H9 (cell line): ENCODE results near the gene TENM3. TPM values are rescaled to one million over a fixed set of nuclear protein-coding genes. Genes with fewer than 3 reads are reported as not detected.

ENCODE experiments used
- DNase-seq: peaks from one replicate; pipeline ENCODE4 v3.0.0-alpha.2; 2017
- H2AFZ ChIP-seq: one replicate; pipeline ENCODE4 v1.6.1; 2013; ENCODE audit warnings: mild to moderate bottlenecking, low read length, control low read depth, moderate library complexity
- H2AK5ac ChIP-seq: 2 replicates; pipeline ENCODE4 v1.6.1; 2013; ENCODE audit warnings: low read length, control low read depth, mixed read lengths; ENCODE audit not compliant: insufficient read length
- H2BK120ac ChIP-seq: one replicate; pipeline ENCODE4 v1.6.1; 2013; ENCODE audit warnings: low read depth, mild to moderate bottlenecking, low read length, control low read depth, inconsistent platforms; ENCODE audit not compliant: poor library complexity, severe bottlenecking
- H2BK12ac ChIP-seq: 2 replicates; pipeline ENCODE4 v1.6.1; 2013; ENCODE audit warnings: low read length, control low read depth, mixed read lengths, low read depth; ENCODE audit not compliant: insufficient read length
- H2BK15ac ChIP-seq: 2 replicates; pipeline ENCODE4 v1.6.1; 2013; ENCODE audit warnings: low read depth, low read length, control low read depth
- H2BK20ac ChIP-seq: one replicate; pipeline ENCODE4 v1.6.1; 2013; ENCODE audit warnings: low read depth, mild to moderate bottlenecking, low read length, control low read depth, inconsistent platforms; ENCODE audit not compliant: poor library complexity, severe bottlenecking
- H2BK5ac ChIP-seq: 2 replicates; pipeline ENCODE4 v1.6.1; 2013; ENCODE audit warnings: low read length, control low read depth, mixed read lengths; ENCODE audit not compliant: insufficient read length
- H3K14ac ChIP-seq: 2 replicates; pipeline ENCODE4 v1.6.1; 2013; ENCODE audit warnings: low read length, control low read depth; ENCODE audit not compliant: insufficient read depth
- H3K18ac ChIP-seq: 2 replicates; pipeline ENCODE4 v1.6.1; 2013; ENCODE audit warnings: low read depth, mild to moderate bottlenecking, mixed read lengths, low read length, control low read depth; ENCODE audit not compliant: insufficient read length
- H3K23ac ChIP-seq: 2 replicates; pipeline ENCODE4 v1.6.1; 2013; ENCODE audit warnings: low read length, control low read depth, mixed read lengths, low read depth; ENCODE audit not compliant: insufficient read length
- H3K23me2 ChIP-seq: 2 replicates; pipeline ENCODE4 v1.6.1; 2013; ENCODE audit warnings: low read depth, mild to moderate bottlenecking, mixed read lengths, low read length, control low read depth; ENCODE audit not compliant: insufficient read length, poor library complexity, severe bottlenecking
- H3K27ac ChIP-seq: 2 replicates; pipeline ENCODE4 v1.5.1; 2013; ENCODE audit warnings: low read length, control low read depth, mixed read lengths, low read depth; ENCODE audit not compliant: insufficient read length
- H3K27me3 ChIP-seq: 2 replicates; pipeline ENCODE4 v1.6.1; 2013; ENCODE audit warnings: low read length, control low read depth, inconsistent platforms; ENCODE audit not compliant: insufficient read depth
- H3K4ac ChIP-seq: 2 replicates; pipeline ENCODE4 v1.6.1; 2013; ENCODE audit warnings: low read depth, mild to moderate bottlenecking, control low read depth, inconsistent platforms, low read length, moderate library complexity
- H3K4me1 ChIP-seq: 2 replicates; pipeline ENCODE4 v1.6.1; 2013; ENCODE audit warnings: low read length, control low read depth, inconsistent platforms; ENCODE audit not compliant: insufficient read depth
- H3K4me2 ChIP-seq: 2 replicates; pipeline ENCODE4 v1.6.1; 2013; ENCODE audit warnings: low read length, control low read depth, mixed read lengths; ENCODE audit not compliant: insufficient read length, insufficient read depth
- H3K56ac ChIP-seq: 2 replicates; pipeline ENCODE4 v1.6.1; 2013; ENCODE audit warnings: low read depth, mild to moderate bottlenecking, mixed read lengths, low read length, control low read depth; ENCODE audit not compliant: insufficient read length
- H3K79me1 ChIP-seq: 2 replicates; pipeline ENCODE4 v1.6.1; 2013; ENCODE audit warnings: low read depth, mild to moderate bottlenecking, moderate library complexity, low read length, control low read depth, inconsistent platforms; ENCODE audit not compliant: insufficient read depth, poor library complexity, severe bottlenecking
- H3K79me2 ChIP-seq: 2 replicates; pipeline ENCODE4 v1.6.1; 2013; ENCODE audit warnings: low read length, control low read depth, inconsistent platforms; ENCODE audit not compliant: insufficient read depth
- H3K9ac ChIP-seq: 2 replicates; pipeline ENCODE4 v1.6.1; 2013; ENCODE audit warnings: low read length, control low read depth, mixed read lengths; ENCODE audit not compliant: insufficient read length; ENCODE audit errors: extremely low read depth
- H3K9me3 ChIP-seq: one replicate; pipeline ENCODE4 v1.6.1; 2013; ENCODE audit warnings: low read depth, low read length, inconsistent platforms; ENCODE audit not compliant: control insufficient read depth
- H3T11ph ChIP-seq: one replicate; pipeline ENCODE4 v1.6.1; 2013; ENCODE audit warnings: mild to moderate bottlenecking, low read length, control low read depth, inconsistent platforms
- H4K20me1 ChIP-seq: one replicate; pipeline ENCODE4 v1.6.1; 2013; ENCODE audit not compliant: control insufficient read depth, insufficient read length, insufficient read depth
- H4K5ac ChIP-seq: 2 replicates; pipeline ENCODE4 v1.6.1; 2013; ENCODE audit warnings: low read depth, mild to moderate bottlenecking, mixed read lengths, low read length, control low read depth; ENCODE audit not compliant: insufficient read length
- H4K8ac ChIP-seq: replicated peaks from 2 replicates; pipeline ENCODE4 v1.6.1; 2013; ENCODE audit warnings: low read length, control low read depth, mixed read lengths, low read depth; ENCODE audit not compliant: insufficient read length
- H4K91ac ChIP-seq: 2 replicates; pipeline ENCODE4 v1.6.1; 2013; ENCODE audit warnings: low read depth, mild to moderate bottlenecking, moderate library complexity, mixed read lengths, low read length, control low read depth; ENCODE audit not compliant: insufficient read length
- H3K27ac Mint-ChIP-seq, 3 experiments: 2 replicates in 2 of 3; 3 replicates in 1 of 3; pipeline ENCODE4 v1.8.0; 2020 to 2021; ENCODE audit warnings: mixed read lengths in 3 of 3, mild to moderate bottlenecking in 1 of 3, moderate library complexity in 1 of 3
- H3K27me3 Mint-ChIP-seq: 2 replicates; pipeline ENCODE4 v1.8.0; 2021; ENCODE audit warnings: low read depth, mild to moderate bottlenecking, moderate library complexity, mixed read lengths
- H3K36me3 Mint-ChIP-seq, 3 experiments: 2 replicates in 2 of 3; 3 replicates in 1 of 3; pipeline ENCODE4 v1.8.0; 2020 to 2021; ENCODE audit warnings: low read depth in 3 of 3, mixed read lengths in 3 of 3; ENCODE audit not compliant: insufficient read depth in 1 of 3
- H3K4me1 Mint-ChIP-seq, 2 experiments: 2 replicates each; pipeline ENCODE4 v1.8.0; 2020; ENCODE audit warnings: mixed read lengths in 2 of 2
- H3K4me3 Mint-ChIP-seq, 2 experiments: 2 replicates in 1 of 2; 3 replicates in 1 of 2; pipeline ENCODE4 v1.8.0; 2020 to 2021; ENCODE audit warnings: mild to moderate bottlenecking in 2 of 2, mixed read lengths in 2 of 2, moderate library complexity in 1 of 2
- H3K9me3 Mint-ChIP-seq, 2 experiments: 2 replicates in 1 of 2; 3 replicates in 1 of 2; pipeline ENCODE4 v1.8.0; 2020; ENCODE audit warnings: mild to moderate bottlenecking in 2 of 2, mixed read lengths in 2 of 2, moderate library complexity in 1 of 2
- WGBS: extraction: QIAGEN DNeasy Blood & Tissue Kit; methylation state at CpG from one replicate; pipeline ENCODE4 v1.1.7; 2013; ENCODE audit warnings: missing lambda C conversion rate, low lambda C conversion rate, mixed read lengths; ENCODE audit not compliant: insufficient read length; ENCODE audit errors: extremely low coverage; 5-methylcytosine and 5-hydroxymethylcytosine counted together
- total RNA-seq: library from RNA; stranded (reverse); gene quantifications from 2 replicates; pipeline ENCODE4 v1.2.1, GENCODE V29; 2021
- TF ChIP-seq, protein P1 (sequence below): fragments of 200-600 bp; sonication (generic); conservative IDR thresholded peaks from 3 replicates; pipeline ENCODE4 v1.8.0; 2021; ENCODE audit warnings: antibody characterized with exemption, mild to moderate bottlenecking

The TENM3 gene
- total RNA-seq, 1 experiment from 2014 or later, result 49.6 TPM

DNA sequence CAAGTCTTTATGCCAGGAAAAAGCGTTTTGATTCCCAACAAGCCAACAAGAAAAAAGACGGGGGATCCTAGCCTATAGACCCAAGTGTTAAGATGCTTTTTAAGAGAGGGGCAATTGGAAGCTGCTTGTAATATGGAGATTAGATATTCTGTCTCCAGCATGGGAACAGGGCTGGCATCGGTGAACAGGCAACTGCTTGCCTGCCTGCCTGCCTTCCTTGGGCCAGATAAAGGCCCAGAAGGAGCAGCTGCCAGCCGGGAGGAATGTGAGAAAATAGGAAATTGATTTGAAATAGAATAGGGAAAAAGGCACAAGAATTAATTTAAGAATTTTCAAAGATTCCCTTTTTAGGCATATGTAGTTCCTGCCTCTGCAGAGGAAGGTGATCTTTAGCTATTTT is 192.2 kb downstream of the TENM3 start:
- H2BK20ac ChIP-seq, result no peak overlapping the region
- peaks cover 5 to 6% of the 10 kb centered on the region in 2 experiments; a peak in 2 of 4 replicates for H3K4me1 Mint-ChIP-seq
- no peak overlapping the region for H3T11ph ChIP-seq
- H2BK5ac ChIP-seq, result no peak overlapping the region
- no peak overlapping the region for H3K4ac ChIP-seq
- no peak overlapping the region for H3K27ac ChIP-seq
- H3K4me3 Mint-ChIP-seq, result no peak overlapping the region
- H4K91ac ChIP-seq, result no peak overlapping the region
- H3K9ac ChIP-seq, result no peak overlapping the region
- H3K27me3 ChIP-seq, result no peaks in the 10 kb centered on the region
- H3K9me3 Mint-ChIP-seq, result no peaks in the 10 kb centered on the region
- no CpG with 5 or more reads among the region's 4 CpGs for WGBS
- H3K23ac ChIP-seq, result no peak overlapping the region
- H2BK120ac ChIP-seq, result no peak overlapping the region
- TF ChIP-seq, protein P1, sequence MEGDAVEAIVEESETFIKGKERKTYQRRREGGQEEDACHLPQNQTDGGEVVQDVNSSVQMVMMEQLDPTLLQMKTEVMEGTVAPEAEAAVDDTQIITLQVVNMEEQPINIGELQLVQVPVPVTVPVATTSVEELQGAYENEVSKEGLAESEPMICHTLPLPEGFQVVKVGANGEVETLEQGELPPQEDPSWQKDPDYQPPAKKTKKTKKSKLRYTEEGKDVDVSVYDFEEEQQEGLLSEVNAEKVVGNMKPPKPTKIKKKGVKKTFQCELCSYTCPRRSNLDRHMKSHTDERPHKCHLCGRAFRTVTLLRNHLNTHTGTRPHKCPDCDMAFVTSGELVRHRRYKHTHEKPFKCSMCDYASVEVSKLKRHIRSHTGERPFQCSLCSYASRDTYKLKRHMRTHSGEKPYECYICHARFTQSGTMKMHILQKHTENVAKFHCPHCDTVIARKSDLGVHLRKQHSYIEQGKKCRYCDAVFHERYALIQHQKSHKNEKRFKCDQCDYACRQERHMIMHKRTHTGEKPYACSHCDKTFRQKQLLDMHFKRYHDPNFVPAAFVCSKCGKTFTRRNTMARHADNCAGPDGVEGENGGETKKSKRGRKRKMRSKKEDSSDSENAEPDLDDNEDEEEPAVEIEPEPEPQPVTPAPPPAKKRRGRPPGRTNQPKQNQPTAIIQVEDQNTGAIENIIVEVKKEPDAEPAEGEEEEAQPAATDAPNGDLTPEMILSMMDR, result no peak
- H2BK12ac ChIP-seq, result no peak overlapping the region
- no peak overlapping the region for H4K5ac ChIP-seq
- H3K9me3 ChIP-seq, result no peaks in the 10 kb centered on the region
- H3K79me1 ChIP-seq, result no peaks in the 10 kb centered on the region
- H3K36me3 Mint-ChIP-seq, result peaks cover 0 to 4% (median 0%) of the 10 kb centered on the region in 3 experiments; a peak in 1 of 7 replicates
- H3K4me2 ChIP-seq, result no peak overlapping the region
- no peak overlapping the region for H4K8ac ChIP-seq
- no peak overlapping the region for H2AFZ ChIP-seq
- H3K27ac Mint-ChIP-seq, result peak overlapping the region in 1 of 3 experiments; percentile 68; a peak in 1 of 7 replicates
- H3K14ac ChIP-seq, result no peak overlapping the region
- no peaks in the 10 kb centered on the region for H4K20me1 ChIP-seq
- no peaks in the 10 kb centered on the region for H3K79me2 ChIP-seq
- no peak overlapping the region for H3K56ac ChIP-seq
- H2BK15ac ChIP-seq, result no peak overlapping the region
- no peaks in the 10 kb centered on the region; the same call in 1 of the 2 replicates for H3K27me3 Mint-ChIP-seq
- DNase-seq, result no peak
- H3K23me2 ChIP-seq, result no peaks in the 10 kb centered on the region
- H3K18ac ChIP-seq, result no peak overlapping the region
- no peak overlapping the region for H2AK5ac ChIP-seq
- H3K4me1 ChIP-seq, result no peaks in the 10 kb centered on the region
